Hematopoietic multipotent progenitor cell treated with erythropoietin and hydrocortisone succinate and interleukin-3 and kit ligand, for 17 days (in vitro differentiated cells): ENCODE measurements around the gene RPUSD2.
A peak's percentile ranks its signal among the peaks of the same experiment; 100 is the strongest.
"Not testable (repeated sequence)": the region's sequence is repeated elsewhere in the genome, so short reads cannot be mapped to it uniquely, and the experiment has no call there.

Experiments
- DNase-seq: peaks from one replicate; pipeline ENCODE4 v3.0.0-alpha.2; 2015; ENCODE audit warnings: low spot score

The RPUSD2 gene

DNA sequence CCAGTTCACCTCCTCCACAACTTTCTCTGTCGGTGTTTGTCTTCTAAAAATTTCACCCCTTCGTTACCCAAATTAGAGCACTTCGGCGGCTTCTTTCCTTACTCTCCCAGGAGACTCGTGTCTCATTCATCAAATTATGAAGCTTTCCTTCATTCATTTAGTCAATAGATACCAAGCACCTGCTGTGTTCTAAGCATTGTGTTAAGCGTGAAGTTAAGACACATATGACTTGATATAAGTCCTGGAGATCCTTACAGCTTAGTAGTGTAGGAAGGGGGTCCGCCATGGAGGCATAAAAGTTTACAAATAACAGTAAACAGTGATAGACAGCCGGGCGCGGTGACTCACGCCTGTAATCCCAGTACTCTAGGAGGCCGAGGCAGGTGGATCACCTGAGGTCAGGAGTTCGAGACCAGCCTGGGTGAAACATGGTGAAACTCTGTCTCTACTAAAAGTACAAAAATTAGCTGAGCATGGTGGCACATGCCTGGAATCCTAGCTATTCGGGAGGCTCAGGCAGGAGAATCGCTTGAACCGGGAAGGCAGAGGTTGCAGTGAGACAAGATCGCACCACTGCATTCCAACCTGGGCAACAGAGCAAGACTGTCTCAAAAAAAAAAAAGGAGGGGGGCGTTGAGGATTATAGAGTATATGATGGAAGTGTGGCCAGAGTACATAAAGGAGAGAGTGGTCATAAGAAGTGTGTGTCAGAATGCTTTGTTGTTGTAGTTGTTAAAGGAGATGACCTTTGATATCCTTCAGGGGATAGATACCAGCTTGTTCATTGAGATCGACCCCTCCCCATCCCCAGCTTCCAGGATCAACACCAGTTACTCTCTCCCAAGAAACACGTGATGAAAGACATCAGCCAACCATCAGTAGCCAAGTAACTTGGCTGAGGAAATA, 3.5 kb upstream of the RPUSD2 start:
- no peak for DNase-seq

DNA sequence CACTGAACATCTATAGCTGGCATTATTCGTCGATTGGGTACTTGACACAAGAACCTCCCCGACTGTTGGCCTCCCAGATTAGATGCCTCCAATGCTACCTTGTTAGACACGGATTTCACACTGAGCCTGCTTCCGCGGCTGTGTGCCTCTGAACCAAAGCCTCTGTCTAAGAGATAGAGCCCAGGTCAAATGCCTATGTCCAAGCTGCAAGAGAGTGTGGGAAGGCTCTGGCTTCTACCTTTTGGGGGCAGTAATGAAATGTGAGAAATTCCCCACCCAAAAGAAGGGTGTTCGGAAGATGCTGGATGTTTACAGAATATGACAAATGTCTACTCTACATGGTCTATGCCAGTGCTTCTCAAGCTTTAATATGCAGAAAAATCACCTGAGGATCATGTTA, 2.0 kb upstream of the RPUSD2 start:
- DNase-seq, result peak; percentile 44

DNA sequence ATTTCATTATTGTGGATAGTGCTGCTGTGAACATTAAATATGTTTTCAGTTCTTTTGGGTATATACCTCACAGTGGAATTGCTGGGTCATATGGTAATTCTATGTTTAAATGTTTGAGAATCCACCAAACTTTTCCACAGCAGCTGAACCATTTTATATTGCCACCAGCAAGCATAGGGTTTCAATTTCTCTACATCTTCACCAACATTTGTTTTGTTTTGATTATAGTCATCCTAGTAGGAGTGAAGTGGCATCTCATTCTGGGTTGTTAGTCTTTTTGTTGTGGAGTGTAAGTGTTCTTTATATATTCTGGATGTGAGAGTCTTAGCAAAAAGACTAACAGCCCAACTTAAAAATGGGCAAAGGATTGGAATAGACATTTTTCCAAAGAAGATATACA, 6.0 kb downstream of the RPUSD2 start:
- DNase-seq, result no peak

DNA sequence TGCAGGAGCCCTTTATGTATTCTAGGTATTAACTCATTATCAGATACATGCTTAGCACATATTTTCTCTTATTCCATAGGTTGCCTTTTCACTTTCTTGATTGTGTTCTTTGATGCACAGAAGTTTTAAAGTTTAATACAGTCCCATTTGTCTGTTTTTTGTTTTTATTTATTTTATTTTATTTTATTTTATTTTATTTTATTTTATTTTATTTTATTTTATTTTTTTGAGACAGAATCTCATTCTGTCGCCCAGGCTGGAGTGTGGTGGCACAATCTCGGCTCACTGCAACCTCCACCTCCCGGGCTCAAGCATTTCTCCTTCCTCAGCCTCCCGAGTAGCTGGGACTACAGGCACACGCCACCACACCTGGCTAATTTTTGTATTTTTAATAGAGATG, 7.8 kb downstream of the RPUSD2 start:
- DNase-seq, result not testable (repeated sequence)

GRCh38 chr15:40578892-40579291, 9.8 kb downstream of the RPUSD2 start:
- DNase-seq, result no peak

GRCh38 chr15:40581796-40582195, 12.7 kb downstream of the RPUSD2 start:
- DNase-seq, result not testable (repeated sequence)

DNA sequence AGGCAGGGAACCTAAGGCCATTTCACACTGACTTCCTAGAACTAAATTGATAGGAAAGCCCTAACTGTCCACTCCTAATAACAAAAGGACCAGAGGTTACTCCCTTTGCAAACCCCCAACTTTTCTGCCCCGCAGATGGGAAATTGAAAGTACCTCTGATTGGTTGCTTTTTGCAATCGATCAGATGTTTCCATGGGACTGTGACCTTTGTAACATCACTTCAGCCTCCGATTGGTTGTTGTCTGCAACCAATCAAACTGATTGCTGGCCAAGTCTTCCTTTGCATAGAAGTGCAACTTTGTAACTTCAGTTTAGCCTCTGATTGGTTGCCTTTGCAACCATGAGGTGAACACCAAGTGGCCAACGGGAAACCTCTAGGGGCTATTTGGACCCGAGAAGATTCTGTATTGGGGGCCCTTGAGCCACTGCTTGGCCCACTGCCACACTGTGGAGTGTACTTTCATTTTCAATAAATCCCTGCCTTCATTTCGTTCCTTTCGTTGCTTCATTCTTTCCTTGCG, 13.7 kb downstream of the RPUSD2 start:
- no peak for DNase-seq

- DNase-seq, result no peak
These were observed 15.1 kb downstream of the RPUSD2 start for GRCh38 chr15:40584191-40584590.

GRCh38 chr15:40590667-40591050, 21.6 kb downstream of the RPUSD2 start:
- DNase-seq, result no peak

DNA sequence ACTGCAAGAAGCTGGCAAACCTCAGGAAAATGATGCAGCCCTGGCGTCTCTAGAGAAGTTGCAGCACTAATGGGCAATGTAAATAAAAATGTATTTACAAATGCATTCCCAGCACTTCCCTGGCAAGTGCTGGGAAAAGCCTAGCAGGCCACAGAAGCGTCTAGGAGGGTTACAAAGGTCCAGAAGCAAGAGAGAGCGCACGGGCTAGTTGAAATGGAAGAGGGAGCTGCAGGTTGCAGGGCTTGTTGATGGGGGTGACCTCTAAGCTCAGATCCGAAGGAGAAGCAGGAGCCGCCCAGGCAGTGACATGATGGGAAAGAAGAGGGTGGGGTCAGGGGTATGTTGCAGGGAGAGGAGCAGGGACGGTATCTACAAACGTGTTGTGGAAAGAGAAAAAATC, 22.3 kb downstream of the RPUSD2 start:
- no peak for DNase-seq

DNA sequence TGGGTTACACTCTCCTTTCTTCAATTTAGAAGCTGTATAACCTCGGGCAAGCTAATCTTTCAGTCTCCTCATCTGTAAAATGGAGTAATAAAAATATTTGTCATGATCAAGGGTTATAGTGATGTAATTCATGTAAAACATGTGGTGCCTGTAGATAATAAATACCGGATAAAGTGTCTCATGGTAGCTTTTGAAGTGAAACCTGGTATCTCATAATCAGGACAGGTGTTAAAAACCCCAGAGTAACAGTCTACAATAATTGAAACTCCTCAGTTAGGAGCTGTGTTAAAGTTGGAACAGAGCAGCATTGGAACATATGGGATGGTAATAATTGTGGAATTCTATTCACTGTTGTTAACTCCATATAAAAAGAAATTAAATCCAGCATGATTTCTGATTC, 24.1 kb downstream of the RPUSD2 start:
- no peak for DNase-seq

GRCh38 chr15:40593588-40594428, 24.7 kb downstream of the RPUSD2 start, which contains the start of gene KNL1:
Gene KNL1, plus strand, starts transcription at chr15:40594249. Its CDS starts 8,683 bp downstream, at chr15:40602932.
- DNase-seq, result peak; percentile 97

DNA sequence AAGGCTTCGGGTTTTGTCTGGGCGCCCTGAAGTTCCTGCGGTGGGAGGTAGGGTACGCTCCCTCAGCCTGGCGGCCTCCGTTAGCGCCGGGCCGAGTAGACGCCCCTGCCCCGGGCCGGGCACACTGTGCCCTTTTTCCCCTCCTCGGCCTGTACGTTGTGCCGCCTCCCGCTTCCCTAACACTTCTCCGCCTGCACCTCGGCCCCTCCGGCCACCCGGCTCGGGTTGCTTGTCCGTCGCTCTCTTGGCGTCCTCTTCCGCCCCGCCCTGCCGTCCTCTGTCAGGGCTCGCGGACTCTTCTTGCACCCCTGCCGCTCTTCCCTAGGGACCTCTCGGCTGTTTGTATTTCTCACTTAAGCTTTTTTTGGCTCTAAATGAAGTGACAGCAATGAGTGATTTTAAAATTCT, 25.3 kb downstream of the RPUSD2 start:
- DNase-seq, result no peak

GRCh38 chr15:40595219-40595618, 26.1 kb downstream of the RPUSD2 start:
- DNase-seq, result no peak

- no peak for DNase-seq
These were observed 26.7 kb downstream of the RPUSD2 start for GRCh38 chr15:40595773-40596172.

- DNase-seq, result no peak
These were observed 27.9 kb downstream of the RPUSD2 start for GRCh38 chr15:40597024-40597423.

DNA sequence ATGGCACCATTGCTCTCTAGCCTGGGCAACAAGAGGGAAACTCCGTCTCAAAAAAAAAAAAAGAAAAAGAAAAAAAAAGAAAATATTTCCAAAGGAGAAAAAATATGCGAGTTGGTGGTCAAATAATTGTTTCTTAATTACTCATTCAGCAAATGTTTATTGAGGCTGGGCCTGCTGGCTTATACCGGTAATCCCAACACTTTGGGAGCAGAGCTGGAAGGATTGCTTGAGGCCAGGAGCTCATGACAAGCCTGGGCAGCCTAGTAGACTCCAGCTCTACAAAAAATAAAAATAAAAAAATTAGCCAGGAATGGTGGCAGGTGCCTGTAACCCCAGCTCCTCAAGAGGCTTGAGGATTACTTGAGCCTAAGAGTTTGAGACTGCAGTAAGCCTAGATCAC, 29.0 kb downstream of the RPUSD2 start:
- DNase-seq, result no peak

DNA sequence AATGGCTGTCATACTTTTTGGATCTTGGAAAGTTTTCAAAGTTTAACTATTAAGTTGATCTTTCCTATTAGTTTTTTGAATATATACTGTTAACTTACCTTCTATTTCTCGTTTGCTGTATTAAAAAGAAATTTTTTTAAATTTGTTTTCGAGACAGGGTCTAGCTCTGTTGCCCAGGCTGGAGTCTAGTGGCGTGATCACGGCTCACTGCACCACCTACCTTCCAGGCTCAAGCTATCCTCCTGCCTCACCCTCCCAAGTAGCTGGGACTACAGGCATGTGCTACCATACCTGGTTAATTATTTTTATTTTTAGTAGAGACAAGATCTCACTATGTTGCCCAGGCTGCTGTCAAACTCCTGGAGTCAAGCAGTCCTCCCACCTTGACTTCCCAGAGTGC, 29.6 kb downstream of the RPUSD2 start:
- DNase-seq, result no peak

- DNase-seq, result no peak
These were observed 31.9 kb downstream of the RPUSD2 start for GRCh38 chr15:40600956-40601355.

GRCh38 chr15:40603935-40604334, 34.8 kb downstream of the RPUSD2 start:
- DNase-seq, result no peak

- DNase-seq, result no peak
These were observed 44.0 kb downstream of the RPUSD2 start for GRCh38 chr15:40613080-40613479.

DNA sequence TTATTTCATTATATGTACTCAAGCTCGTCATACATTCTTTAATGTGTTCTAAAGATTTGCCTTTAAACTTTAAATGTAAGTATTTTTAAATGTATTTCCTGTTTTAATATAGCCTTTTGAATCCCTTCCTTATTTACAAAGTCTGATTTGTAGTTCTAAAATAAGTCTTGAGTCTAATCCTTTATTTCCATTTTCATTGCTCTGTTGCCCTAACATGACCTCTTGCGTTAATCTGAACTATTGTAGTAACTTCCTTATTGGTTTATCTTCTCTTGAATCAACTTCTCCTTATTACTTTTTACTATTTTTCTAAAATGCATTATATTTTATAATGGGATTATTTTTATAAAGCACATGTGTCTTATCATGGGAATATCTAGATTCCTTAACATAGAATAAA, 48.9 kb downstream of the RPUSD2 start:
- DNase-seq, result no peak

DNA sequence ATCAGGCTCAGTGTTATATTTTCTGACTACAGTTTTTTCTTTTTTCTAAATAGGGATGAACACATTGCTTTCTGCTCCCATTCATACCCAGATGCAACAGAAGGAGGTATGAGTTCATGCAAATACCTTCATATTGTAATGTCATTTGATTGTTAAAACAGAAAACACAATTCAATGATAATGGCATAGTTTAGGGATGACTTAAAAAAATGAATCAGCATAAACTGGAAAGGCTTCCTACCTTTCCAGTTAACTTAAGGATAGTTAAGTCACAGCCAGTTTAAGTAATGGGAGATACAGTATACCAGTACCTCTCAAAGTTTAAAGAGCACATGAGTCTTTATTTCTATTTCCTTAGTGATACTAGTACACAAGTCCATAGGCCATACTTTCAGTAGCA, 49.8 kb downstream of the RPUSD2 start:
- no peak for DNase-seq
